NB4 (cell line): ENCODE data around the gene SUN2.

Experiments used
- MAX ChIP-seq: IDR thresholded peaks from 2 replicates; pipeline ENCODE4 v1.6.1; 2011; ENCODE audit warnings: low read depth, low read length
- MYC ChIP-seq: IDR thresholded peaks from 2 replicates; pipeline ENCODE4 v1.6.1; 2011; ENCODE audit warnings: low read depth, low read length
- POLR2A ChIP-seq: IDR thresholded peaks from 2 replicates; pipeline ENCODE4 v1.6.1; 2011; ENCODE audit warnings: mild to moderate bottlenecking; ENCODE audit not compliant: insufficient read length; ENCODE audit errors: extremely low read depth
- TF ChIP-seq, protein P1 (sequence below): IDR thresholded peaks from one replicate; pipeline ENCODE4 v1.5.1; 2012; ENCODE audit warnings: low read depth, low read length

- TF ChIP-seq, protein P1, sequence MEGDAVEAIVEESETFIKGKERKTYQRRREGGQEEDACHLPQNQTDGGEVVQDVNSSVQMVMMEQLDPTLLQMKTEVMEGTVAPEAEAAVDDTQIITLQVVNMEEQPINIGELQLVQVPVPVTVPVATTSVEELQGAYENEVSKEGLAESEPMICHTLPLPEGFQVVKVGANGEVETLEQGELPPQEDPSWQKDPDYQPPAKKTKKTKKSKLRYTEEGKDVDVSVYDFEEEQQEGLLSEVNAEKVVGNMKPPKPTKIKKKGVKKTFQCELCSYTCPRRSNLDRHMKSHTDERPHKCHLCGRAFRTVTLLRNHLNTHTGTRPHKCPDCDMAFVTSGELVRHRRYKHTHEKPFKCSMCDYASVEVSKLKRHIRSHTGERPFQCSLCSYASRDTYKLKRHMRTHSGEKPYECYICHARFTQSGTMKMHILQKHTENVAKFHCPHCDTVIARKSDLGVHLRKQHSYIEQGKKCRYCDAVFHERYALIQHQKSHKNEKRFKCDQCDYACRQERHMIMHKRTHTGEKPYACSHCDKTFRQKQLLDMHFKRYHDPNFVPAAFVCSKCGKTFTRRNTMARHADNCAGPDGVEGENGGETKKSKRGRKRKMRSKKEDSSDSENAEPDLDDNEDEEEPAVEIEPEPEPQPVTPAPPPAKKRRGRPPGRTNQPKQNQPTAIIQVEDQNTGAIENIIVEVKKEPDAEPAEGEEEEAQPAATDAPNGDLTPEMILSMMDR = no peak
- TF ChIP-seq MAX (no peak), POLR2A (no peak), MYC (no peak)
Measured at GRCh38 chr22:38710351-38710750, 45.4 kb downstream of the SUN2 start.
